Measurements from ENCODE around the gene CEP70.

The CEP70 gene

DNA sequence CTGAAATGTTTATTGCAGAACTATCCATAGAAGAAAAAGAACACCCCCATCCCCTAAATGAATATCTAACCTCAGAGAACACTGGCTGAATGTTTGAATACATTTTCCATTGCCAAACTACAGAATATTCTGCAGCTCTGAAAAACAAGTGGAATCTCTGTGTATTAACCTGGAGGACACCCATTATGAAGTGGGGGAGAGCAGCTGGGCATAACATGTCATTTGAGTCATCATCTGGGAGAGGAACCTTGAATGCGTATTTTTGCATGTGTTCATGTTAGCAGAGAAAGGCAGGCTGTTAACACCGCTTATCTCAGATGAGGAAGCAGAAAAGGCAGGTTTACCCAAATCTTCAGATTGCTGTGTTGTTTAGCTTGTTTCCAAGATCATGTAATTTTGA lies 128.1 kb downstream of the CEP70 start:
- H3K27me3 ChIP-seq (ENCODE audit: insufficient read depth, low read length) = no peaks in the 10 kb centered on the region
- no peak overlapping the region for H4K91ac ChIP-seq (ENCODE audit: low read depth, low read length)
- H3K18ac ChIP-seq (ENCODE audit: low read length) = no peak overlapping the region
- H3K4me3 ChIP-seq (ENCODE audit: low read depth, low read length) = no peak overlapping the region
- H3K14ac ChIP-seq (ENCODE audit: low read length) = no peak overlapping the region
- no CpG with 5 or more reads among the region's 2 CpGs for WGBS (ENCODE audit: extremely low coverage, insufficient coverage, insufficient read length)
- H3K36me3 ChIP-seq (ENCODE audit: control insufficient read depth in 1 of 2, insufficient read depth in 2 of 2, low read length in 2 of 2) = peaks cover 7 to 20% of the 10 kb centered on the region in 2 experiments
- H4K8ac ChIP-seq (ENCODE audit: low read depth, low read length) = no peak overlapping the region
- DNase-seq = no peak
- H3K9me3 ChIP-seq (ENCODE audit: insufficient read depth, low read depth, low read length) = no peaks in the 10 kb centered on the region
- H3K27ac ChIP-seq (ENCODE audit: low read depth, low read length) = no peak overlapping the region
- no peak overlapping the region for H2BK12ac ChIP-seq (ENCODE audit: low read length)
- H2BK120ac ChIP-seq (ENCODE audit: insufficient read depth, low read length, poor library complexity) = no peak overlapping the region
- H3K79me1 ChIP-seq (ENCODE audit: low read length) = peaks cover 2% of the 10 kb centered on the region
- H3K9ac ChIP-seq (ENCODE audit: low read length) = no peak overlapping the region
- H3K23ac ChIP-seq (ENCODE audit: low read length) = no peak overlapping the region
- H3K4ac ChIP-seq (ENCODE audit: low read depth, low read length) = no peak overlapping the region
- no peak overlapping the region for H2AK5ac ChIP-seq (ENCODE audit: low read length)
- no peak overlapping the region for H4K12ac ChIP-seq (ENCODE audit: low read depth, low read length)
- peaks cover 15 to 26% of the 10 kb centered on the region in 2 experiments for H3K4me1 ChIP-seq (ENCODE audit: control insufficient read depth in 1 of 2, insufficient read depth in 2 of 2, low read length in 2 of 2)
- H3K4me2 ChIP-seq (ENCODE audit: low read length) = no peak overlapping the region
- H3K79me2 ChIP-seq (ENCODE audit: control insufficient read depth, insufficient read depth, low read length, poor library complexity) = no peaks in the 10 kb centered on the region
- no peak overlapping the region for H2AFZ ChIP-seq (ENCODE audit: insufficient read depth, low read length, poor library complexity)
- H2BK5ac ChIP-seq (ENCODE audit: low read depth, low read length, poor library complexity) = no peak overlapping the region

GRCh38 chr3:138465451-138465850 lies 128.6 kb downstream of the CEP70 start:
- Histone ChIP-seq H3K14ac (ENCODE audit: low read length) (no peak overlapping the region), H3K4me1 (ENCODE audit: control insufficient read depth in 1 of 2, insufficient read depth in 2 of 2, low read length in 2 of 2) (peaks cover 11 to 22% of the 10 kb centered on the region in 2 experiments), H2BK5ac (ENCODE audit: low read depth, low read length, poor library complexity) (no peak overlapping the region), H3K9ac (ENCODE audit: low read length) (no peak overlapping the region), H3K27ac (ENCODE audit: low read depth, low read length) (no peak overlapping the region), H3K36me3 (ENCODE audit: control insufficient read depth in 1 of 2, insufficient read depth in 2 of 2, low read length in 2 of 2) (peaks cover 7 to 21% of the 10 kb centered on the region in 2 experiments), H3K9me3 (ENCODE audit: insufficient read depth, low read depth, low read length) (no peaks in the 10 kb centered on the region), H2AFZ (ENCODE audit: insufficient read depth, low read length, poor library complexity) (no peak overlapping the region), H3K27me3 (ENCODE audit: insufficient read depth, low read length) (no peaks in the 10 kb centered on the region), H2BK120ac (ENCODE audit: insufficient read depth, low read length, poor library complexity) (no peak overlapping the region), H2BK12ac (ENCODE audit: low read length) (no peak overlapping the region), H3K4me3 (ENCODE audit: low read depth, low read length) (no peak overlapping the region), H3K79me1 (ENCODE audit: low read length) (peaks cover 2% of the 10 kb centered on the region), H3K18ac (ENCODE audit: low read length) (no peak overlapping the region), H4K8ac (ENCODE audit: low read depth, low read length) (no peak overlapping the region), H3K4me2 (ENCODE audit: low read length) (no peak overlapping the region), H2AK5ac (ENCODE audit: low read length) (no peak overlapping the region), H3K23ac (ENCODE audit: low read length) (no peak overlapping the region), H3K4ac (ENCODE audit: low read depth, low read length) (no peak overlapping the region), H4K91ac (ENCODE audit: low read depth, low read length) (no peak overlapping the region), H3K79me2 (ENCODE audit: control insufficient read depth, insufficient read depth, low read length, poor library complexity) (no peaks in the 10 kb centered on the region), H4K12ac (ENCODE audit: low read depth, low read length) (no peak overlapping the region)
- no peak for DNase-seq
- no CpG with 5 or more reads among the region's 3 CpGs for WGBS (ENCODE audit: extremely low coverage, insufficient coverage, insufficient read length)

- H2AFZ ChIP-seq (ENCODE audit: insufficient read depth, low read length, poor library complexity) = no peak overlapping the region
- H3K27ac ChIP-seq (ENCODE audit: low read depth, low read length) = no peak overlapping the region
- no peak overlapping the region for H3K14ac ChIP-seq (ENCODE audit: low read length)
- no peak overlapping the region for H3K23ac ChIP-seq (ENCODE audit: low read length)
- no peak overlapping the region for H3K18ac ChIP-seq (ENCODE audit: low read length)
- no peak overlapping the region for H2AK5ac ChIP-seq (ENCODE audit: low read length)
- no peak overlapping the region for H3K4me2 ChIP-seq (ENCODE audit: low read length)
- no peaks in the 10 kb centered on the region for H3K79me2 ChIP-seq (ENCODE audit: control insufficient read depth, insufficient read depth, low read length, poor library complexity)
- H4K12ac ChIP-seq (ENCODE audit: low read depth, low read length) = no peak overlapping the region
- H2BK12ac ChIP-seq (ENCODE audit: low read length) = no peak overlapping the region
- H4K8ac ChIP-seq (ENCODE audit: low read depth, low read length) = no peak overlapping the region
- H3K27me3 ChIP-seq (ENCODE audit: insufficient read depth, low read length) = no peaks in the 10 kb centered on the region
- peak; percentile 75 to 81 for DNase-seq
- no peak overlapping the region for H2BK120ac ChIP-seq (ENCODE audit: insufficient read depth, low read length, poor library complexity)
- H2BK5ac ChIP-seq (ENCODE audit: low read depth, low read length, poor library complexity) = no peak overlapping the region
- WGBS (ENCODE audit: extremely low coverage, insufficient coverage, insufficient read length) = no CpG with 5 or more reads among the region's 2 CpGs
- H3K4me1 ChIP-seq (ENCODE audit: control insufficient read depth in 1 of 2, insufficient read depth in 2 of 2, low read length in 2 of 2) = peaks cover 6 to 16% of the 10 kb centered on the region in 2 experiments
- no peaks in the 10 kb centered on the region for H3K9me3 ChIP-seq (ENCODE audit: insufficient read depth, low read depth, low read length)
- no peak overlapping the region for H3K4me3 ChIP-seq (ENCODE audit: low read depth, low read length)
- H3K36me3 ChIP-seq (ENCODE audit: control insufficient read depth in 1 of 2, insufficient read depth in 2 of 2, low read length in 2 of 2) = peaks cover 7 to 20% of the 10 kb centered on the region in 2 experiments
- H3K4ac ChIP-seq (ENCODE audit: low read depth, low read length) = no peak overlapping the region
- no peaks in the 10 kb centered on the region for H3K79me1 ChIP-seq (ENCODE audit: low read length)
- no peak overlapping the region for H4K91ac ChIP-seq (ENCODE audit: low read depth, low read length)
- H3K9ac ChIP-seq (ENCODE audit: low read length) = no peak overlapping the region
Observed at GRCh38 chr3:138464491-138464860, 129.6 kb downstream of the CEP70 start.

DNA sequence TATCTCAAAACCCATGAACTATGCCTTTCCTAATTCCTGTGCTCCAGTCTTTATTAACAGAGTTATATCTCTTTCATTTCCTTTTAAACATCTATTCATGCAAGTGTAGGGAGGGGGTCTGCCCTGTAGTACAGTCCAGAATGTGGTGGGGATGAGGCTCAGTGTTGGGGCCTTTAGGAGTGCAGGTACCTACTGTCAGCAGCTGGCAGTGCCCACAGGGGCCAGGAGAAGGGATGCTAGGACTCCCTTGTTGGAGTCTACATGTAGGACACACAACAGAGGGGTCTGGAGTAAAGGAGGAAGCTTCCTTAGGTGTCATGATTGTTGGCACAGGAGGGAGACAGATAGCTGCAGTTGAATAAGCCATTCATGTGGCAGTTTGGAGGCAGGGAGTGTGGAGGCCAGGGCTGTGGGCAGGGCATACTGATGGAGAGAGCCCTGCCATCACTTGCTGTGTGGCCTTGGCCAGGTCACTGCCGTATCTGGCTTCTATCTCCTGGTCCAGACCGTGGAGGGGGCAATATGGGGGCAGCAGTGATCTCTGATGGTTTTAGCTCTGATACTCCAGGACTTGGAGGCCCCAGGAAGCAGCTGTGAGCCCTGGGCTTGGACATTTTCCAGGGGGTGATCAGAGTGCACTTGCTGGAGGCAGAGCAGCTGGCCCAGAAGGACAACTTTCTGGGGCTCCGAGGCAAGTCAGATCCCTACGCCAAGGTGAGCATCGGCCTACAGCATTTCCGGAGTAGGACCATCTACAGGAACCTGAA lies 130.2 kb downstream of the CEP70 start:
- no CpG with 5 or more reads among the region's 6 CpGs for WGBS (ENCODE audit: extremely low coverage, insufficient coverage, insufficient read length)
- Histone ChIP-seq H3K27ac (ENCODE audit: low read depth, low read length) (no peak overlapping the region), H4K12ac (ENCODE audit: low read depth, low read length) (no peak overlapping the region), H3K14ac (ENCODE audit: low read length) (no peak overlapping the region), H2AK5ac (ENCODE audit: low read length) (no peak overlapping the region), H2BK5ac (ENCODE audit: low read depth, low read length, poor library complexity) (no peak overlapping the region), H4K8ac (ENCODE audit: low read depth, low read length) (no peak overlapping the region), H3K4me2 (ENCODE audit: low read length) (no peak overlapping the region), H3K18ac (ENCODE audit: low read length) (no peak overlapping the region), H2BK12ac (ENCODE audit: low read length) (no peak overlapping the region), H2AFZ (ENCODE audit: insufficient read depth, low read length, poor library complexity) (no peak overlapping the region), H3K4me1 (ENCODE audit: control insufficient read depth in 1 of 2, insufficient read depth in 2 of 2, low read length in 2 of 2) (peaks cover 2 to 11% of the 10 kb centered on the region in 2 experiments), H3K27me3 (ENCODE audit: insufficient read depth, low read length) (no peaks in the 10 kb centered on the region), H2BK120ac (ENCODE audit: insufficient read depth, low read length, poor library complexity) (no peak overlapping the region), H3K9me3 (ENCODE audit: insufficient read depth, low read depth, low read length) (no peaks in the 10 kb centered on the region), H3K79me2 (ENCODE audit: control insufficient read depth, insufficient read depth, low read length, poor library complexity) (no peaks in the 10 kb centered on the region), H3K23ac (ENCODE audit: low read length) (no peak overlapping the region), H4K91ac (ENCODE audit: low read depth, low read length) (no peak overlapping the region), H3K4me3 (ENCODE audit: low read depth, low read length) (no peak overlapping the region), H3K9ac (ENCODE audit: low read length) (no peak overlapping the region), H3K4ac (ENCODE audit: low read depth, low read length) (no peak overlapping the region), H3K36me3 (ENCODE audit: control insufficient read depth in 1 of 2, insufficient read depth in 2 of 2, low read length in 2 of 2) (peaks cover 7 to 20% of the 10 kb centered on the region in 2 experiments), H3K79me1 (ENCODE audit: low read length) (no peaks in the 10 kb centered on the region)
- DNase-seq = peak in 1 of 2 donors; percentile 12

Measured in trophoblast cell (in vitro differentiated cells and primary cell).